HL-60/S4 (cell line): ENCODE measurements around the gene NCOR1.

ENCODE experiments used
- in situ Hi-C: fragments of 300-500 bp; cut with MboI; formaldehyde crosslinking; loops from 2 replicates; pipeline ENCODE4 v1.14.3; 2022; ENCODE audit warnings: low sequenced_read_pairs

Gene NCOR1

DNA sequence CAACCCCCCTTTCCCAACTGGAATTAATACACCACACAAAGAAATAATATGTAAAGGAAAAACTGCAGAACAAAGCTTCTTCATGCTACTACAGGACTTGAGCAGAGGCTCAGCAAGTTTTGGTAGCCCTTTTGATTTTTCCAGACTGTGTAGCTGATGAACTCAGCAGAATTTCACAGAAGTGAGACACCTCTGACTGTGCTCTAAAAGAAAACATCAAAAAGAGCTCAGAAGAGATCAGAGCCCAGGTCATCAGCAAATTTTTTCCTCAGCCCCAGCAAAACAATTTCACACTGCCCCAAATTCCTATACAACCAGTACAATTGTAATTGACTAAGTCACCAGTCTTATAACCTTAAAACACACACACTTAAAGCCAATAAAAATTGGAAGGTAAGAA, 177.7 kb downstream of the NCOR1 start:
- in situ Hi-C loops = no loop called here

DNA sequence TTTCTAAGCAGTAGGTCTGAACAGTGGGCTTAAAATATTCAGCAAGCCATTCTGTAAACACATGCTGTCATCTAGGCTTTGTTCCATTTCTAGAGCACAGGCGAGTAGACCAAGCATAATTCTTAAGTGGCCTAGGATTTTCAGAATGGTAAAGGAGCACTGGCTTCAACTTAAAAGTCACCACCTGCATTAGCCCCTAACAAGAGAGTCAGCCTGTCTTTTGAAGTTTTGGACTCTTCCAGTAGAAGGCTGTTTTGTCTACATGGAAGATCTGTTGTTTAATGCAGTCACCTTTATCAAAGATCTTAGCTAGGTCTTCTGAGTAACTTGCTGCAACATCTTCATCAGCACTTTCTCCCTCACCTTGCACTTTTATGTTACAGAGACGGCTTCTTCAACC, 179.1 kb downstream of the NCOR1 start:
- in situ Hi-C loops = no loop called here

DNA sequence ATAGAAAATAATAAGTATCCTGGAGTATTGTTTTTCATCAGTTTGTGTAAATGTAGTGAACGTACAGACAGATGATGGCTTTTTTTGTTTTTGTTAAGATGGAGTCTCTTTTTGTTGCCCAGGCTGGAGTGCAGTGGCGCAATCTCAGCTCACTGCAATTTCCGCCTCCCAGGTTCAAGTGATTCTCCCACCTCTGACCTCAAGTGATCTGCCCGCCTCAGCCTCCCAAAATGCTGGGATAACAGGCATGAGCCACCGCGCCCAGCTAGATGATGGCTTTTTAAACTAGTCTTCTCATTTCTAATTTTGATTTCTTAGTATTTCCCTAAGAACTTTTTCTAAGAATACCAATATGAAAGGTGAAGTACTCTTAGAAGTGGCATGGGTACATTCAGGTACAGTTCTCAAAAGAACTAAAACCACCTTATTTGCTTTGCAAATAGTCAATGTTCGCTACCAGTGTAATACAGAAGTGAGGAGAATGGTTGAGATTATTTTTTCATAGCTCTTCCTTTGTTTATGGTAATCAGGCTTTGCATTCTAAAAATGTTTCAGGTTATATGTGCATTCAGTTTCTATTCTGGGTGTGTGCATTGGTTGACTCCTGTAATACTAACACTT, 181.5 kb downstream of the NCOR1 start:
- in situ Hi-C loops = no loop called here

DNA sequence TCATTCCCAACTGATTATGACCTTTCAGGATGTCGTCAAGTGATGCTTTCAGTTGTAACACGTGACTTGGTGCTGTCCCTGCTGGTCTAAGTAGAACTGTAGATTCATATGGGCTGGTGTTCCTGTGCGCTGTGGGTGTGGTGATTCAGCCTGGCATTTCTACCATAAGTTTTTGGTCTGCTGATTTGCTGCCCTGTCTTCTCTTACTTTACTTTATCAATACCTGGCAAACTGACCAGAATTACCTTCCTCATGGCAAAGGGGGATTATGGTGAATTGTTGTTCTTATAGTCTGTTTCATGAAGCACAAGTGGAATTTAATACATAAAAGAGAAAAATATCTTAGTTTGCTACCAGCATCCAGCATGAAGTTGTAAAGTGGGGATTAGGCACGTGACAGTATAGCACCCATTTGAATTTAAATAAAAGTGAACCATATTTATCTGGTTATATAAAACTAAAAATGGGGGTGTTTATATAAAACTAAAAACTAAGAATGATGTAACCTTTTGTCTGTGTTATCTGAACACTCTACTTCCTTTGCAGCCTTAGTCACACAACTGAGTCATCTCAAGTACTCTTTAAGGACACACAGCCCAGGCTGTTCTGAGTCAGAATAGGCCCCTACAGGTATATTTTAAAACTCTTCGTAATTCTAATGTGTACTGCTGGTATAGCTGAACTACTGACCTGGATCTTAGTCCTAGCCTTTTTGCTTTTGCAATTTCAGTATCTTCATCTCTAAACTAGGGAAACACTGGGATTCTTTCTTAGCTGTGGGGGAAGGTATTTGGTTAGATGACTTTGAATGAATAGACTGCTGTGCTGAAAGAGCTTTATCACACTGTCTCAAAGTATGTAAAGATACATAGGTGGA, 187.4 kb downstream of the NCOR1 start:
- in situ Hi-C loops = no loop called here

DNA sequence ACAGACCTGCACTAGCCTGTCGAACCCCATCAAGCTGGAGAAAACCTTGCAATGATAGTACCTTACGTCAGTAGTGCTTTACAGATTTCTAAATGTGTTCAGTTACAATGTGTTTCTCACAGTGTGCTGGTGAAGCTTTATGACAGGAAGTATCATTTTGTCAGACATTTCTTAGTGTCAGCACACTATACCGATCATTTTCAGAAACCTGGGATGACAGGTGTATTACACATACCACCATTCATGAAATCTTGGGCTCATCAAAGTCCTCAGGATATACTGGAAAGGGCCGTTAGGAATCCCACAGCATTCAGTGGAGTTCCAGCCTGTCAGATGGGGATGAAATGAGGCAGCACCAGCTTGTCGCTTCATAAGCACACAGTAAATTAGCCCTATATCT, 188.4 kb downstream of the NCOR1 start:
- in situ Hi-C loops = no loop called here

DNA sequence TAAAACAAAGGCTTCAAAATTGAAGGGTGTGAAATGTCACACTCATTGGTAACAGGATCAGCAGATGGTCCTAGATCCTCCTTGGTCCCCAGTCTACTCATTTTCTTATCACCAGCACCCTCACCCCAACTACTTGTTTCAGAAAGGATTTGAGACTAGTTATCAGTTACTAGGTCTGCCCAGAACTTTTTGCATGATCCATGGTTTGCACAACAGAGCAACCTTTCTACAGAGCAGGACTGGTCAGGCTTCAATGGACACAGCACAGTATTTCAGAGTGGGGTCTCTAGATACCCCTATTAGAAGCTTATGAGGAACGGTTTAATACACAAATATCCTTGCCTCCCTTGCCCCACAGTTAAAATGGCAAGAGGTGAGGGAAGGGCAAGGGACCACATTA, 190.1 kb downstream of the NCOR1 start:
- in situ Hi-C loops = no loop called here

DNA sequence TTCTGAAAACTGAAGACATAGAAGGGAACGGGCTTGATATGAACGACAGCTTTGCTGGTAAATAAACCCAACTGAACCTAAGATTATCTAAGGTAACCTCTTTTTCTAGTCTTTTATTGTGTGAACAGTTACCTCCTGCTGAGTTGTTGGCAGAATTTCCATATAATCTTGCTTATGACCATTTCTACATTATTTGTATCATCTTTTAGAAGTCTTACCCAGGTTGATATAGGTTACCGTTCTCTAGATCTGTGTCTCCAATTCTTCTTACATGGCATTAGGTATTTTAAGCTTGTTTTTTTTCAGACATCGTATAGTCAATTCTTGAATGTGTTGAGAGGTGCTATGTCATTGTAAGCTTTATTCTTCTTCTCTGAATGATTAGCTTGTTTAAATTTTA, 191.5 kb downstream of the NCOR1 start:
- in situ Hi-C loops = no loop called here

DNA sequence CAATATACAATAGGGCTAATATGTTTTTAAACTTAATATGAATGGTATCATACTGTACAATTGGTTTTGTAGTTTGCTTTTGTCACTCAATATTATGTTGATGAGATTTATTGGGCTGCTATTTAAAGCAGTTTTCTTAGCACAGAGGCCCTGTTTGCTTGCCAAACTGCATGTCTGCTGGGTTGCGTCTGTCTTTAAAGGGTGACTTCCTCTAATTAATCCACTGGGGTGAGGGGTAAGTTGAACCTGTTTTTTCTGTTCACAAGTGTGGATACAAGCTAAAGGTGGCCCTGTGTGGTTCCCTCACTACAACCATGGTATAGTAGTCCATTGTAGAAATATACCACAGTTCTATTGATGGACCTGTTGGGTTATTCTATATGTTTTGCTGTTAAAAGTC, 196.0 kb downstream of the NCOR1 start:
- in situ Hi-C loops = no loop called here

DNA sequence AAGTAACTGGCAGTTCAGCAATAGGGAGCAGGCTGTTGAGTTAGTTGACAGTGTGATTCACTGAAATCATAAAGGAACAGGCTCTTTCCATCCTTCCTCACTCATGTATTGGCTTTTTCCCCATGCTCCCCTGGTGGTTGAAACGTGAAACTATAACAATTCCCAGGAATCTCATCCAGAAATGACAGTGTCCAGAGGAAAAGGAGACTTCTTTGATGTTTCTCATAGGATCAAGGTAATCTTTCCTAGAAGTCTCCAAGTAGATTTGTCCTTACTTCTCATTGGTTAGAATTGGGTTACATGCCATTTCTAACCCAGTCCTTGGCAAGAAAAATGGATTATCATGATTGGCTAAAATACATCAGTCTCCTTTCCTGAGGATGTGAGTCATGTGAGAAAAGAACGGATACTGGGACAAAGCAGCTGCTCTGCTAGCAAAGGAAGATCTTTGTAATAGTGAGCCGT, 201.4 kb downstream of the NCOR1 start:
- in situ Hi-C loops = no loop called here

DNA sequence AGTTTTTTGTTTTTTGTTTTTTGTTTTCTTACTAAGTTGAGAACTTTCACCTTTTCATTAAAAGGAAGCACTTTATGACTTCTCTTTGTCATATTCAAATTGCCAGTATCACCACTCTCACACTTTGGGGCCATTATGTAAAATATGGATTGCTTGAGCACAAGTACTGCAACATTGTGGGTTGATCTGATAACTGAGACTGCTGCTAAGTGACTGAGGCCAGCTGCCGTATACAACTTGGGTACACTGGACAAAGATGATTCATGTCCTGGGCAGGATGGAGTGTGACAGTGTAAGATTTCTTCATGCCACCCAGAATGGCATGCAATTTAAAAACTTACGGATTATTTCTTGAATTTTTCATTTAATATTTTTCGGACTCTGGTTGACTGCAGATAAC, 207.9 kb downstream of the NCOR1 start:
- in situ Hi-C loops = no loop called here

DNA sequence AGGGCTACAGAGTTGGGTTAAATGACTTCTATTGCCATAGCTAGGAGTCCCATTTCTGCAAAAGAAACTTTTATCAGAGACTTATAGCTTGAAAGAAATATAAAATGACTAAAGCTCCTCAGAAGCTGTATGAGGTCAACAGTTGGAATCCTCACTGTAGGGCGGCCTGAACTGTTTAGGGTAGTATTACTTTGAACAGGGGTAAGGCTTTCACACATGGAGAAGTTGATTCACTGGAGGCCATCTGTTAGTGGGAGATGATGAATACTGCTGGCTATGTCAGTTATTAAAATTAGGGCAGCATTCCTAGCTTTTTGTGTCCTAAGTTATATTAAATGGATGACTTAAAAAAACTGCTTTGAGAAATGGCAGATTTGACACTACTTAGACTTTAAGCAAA, 209.7 kb downstream of the NCOR1 start:
- in situ Hi-C loops = no loop called here

DNA sequence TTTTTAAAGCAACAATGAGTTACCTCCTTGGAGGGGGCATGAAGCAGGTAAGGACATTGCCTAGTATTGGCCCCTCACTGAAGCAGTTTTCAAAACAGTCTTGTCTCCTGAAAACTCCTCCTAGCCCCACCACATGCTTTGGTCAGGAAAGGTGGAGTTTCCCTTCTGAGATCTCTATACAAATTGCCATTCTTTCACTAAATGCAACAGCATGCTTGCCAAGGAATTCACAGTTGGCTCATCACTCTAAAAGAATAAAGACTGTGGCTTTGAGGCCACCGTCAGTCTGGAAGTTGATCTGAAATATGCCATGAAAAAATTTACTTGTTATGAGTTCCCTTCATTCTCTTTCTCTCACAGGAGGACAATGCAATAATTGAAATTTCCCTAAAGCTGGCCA, 211.5 kb downstream of the NCOR1 start:
- in situ Hi-C loops = no loop called here

DNA sequence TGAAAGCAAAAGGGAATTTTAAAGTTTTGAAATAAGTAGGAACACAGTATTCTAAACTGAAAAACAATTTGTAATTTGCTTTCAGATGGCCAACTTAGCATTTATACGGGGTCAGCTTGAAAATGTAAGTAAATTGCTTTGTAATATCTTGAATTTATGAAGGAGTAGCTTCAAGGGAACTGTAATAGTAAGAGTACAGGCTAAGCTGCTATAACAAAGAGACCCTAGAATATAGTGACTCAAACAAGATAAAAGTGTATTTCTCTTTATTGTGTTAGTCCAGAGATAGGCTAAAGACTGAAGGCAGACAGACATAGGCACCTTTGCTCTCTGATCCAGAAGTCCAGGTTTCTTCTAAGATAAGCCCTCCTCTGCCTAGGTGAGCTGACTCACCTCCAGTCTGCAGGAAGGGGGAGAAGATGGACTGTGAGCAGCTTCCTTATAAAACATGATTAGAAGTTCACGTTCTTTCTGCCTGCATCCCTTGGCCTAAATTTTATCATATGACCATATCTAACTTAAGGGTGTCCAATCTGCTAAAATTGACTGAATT, 212.6 kb downstream of the NCOR1 start:
- in situ Hi-C loops = no loop called here

DNA sequence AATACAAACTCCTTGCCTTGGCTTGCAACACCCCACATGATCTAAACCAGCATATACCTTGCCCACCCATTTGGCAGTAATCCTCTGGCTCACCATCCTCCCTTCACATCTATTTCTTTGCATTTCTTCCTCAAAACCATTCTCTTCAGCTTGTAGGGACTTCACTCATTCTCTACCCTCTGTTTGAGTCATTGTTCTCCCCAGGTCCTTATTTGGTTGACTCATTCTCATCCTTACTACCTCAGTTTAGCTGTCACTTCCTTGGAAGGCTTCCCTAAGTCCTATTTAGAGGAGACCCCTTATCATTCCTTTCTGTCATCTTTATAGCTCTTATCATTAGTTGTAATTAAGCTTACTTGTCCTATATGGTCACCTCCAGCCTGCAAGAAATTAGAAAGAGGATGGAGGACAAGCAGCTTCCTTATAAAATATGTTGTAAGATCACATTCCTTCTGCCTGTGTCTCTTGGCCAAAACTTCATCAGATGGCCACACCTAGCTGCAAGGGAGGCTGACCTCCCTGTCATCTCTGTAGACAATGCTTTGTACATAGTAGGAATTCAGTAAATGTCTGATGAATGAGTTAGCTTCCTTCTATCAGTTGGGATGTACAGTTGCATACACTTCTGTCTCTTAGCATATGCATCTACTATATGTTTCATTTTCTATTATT, 214.0 kb downstream of the NCOR1 start:
- in situ Hi-C loops = no loop called here

DNA sequence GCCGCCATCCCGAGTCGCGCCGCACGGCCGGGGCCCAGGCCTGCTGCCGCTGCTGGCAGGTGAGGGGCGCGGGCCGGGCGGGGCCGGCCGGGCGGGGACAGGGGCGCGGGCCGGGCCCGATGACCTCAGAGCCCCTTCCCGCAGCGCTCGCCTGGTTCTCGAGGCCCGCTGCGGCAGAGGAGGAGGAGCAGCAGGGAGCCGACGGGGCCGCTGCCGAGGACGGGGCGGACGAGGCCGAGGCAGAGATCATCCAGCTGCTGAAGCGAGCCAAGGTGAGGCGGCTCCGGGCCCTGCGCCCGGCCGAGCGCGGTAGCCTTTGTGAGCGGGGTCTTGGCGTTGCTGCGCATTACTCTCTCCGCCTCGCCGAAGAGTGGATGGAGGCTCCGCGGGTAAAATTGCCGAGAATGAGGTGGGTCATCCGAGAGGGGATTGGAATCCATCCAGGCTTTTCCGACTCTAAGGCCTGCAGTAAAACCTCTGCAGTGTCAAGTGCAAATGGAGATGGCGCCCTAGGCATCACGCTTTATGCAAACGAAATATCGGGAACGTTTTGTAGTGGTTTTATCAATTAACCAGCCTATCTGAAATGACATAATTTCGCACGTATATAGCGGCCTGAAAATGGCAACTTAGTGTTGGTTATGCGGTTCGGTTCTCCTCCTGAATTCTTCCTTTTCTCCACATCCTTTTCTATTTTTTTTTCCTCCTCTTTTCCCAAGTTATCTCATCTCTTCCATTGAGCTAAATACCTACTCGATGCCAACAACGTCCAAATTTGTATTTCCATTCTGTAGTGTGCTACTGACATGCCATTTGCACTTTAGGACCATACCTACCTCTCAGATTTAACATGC, 215.1 kb downstream of the NCOR1 start:
- in situ Hi-C loops = loop anchor here (25.0 kb wide), 1 partner anchor 163 kb away; no protein-coding TSS in a partner anchor

DNA sequence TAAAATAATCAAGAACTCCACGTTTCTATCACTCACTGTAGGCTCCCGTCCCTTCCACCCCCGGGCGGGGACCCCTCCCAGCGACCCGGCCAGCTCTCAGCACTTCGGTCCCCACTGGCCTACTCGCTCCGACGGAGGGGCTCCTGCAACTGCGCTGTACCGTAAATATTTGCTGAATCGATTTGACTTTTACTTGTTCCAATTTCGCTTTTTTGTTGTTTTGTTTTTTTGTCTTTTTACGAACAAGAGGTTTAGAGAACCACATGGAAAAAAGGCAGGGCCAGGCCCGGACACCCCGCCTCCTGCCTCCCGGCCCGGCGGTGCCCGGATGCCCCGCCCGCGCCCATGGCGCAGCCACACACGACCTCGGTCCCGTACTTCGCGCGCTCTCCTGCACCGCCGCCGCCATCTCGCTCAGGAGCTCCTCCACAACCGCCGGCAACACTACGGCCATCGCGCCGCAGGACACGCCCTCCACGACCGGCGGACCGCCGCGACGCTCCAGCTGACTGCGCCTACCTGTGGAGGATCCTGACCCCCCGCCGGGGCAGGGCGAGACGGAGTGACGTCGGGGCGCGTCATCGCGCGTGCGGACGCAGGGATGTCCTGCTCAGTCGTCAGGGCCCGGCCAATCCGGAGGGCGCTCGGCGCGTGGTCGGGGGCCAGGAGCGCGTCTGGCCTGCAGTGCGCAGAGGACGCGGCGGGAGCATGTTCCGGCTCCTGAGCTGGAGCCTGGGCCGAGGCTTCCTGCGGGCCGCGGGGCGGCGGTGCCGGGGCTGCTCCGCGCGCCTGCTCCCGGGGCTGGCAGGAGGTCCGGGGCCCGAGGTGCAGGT, 216.0 kb downstream of the NCOR1 start, which contains the start of the genes TTC19 and ZSWIM7:
TSS of gene TTC19 (plus strand) at position 684 of the 833 bp plus-strand sequence. CDS start at position 709, 25 bp downstream.
TSS of gene ZSWIM7 (minus strand) at position 564 of the 833 bp plus-strand sequence. CDS start at position 454, 110 bp downstream.
- in situ Hi-C loops = loop anchor here (25.0 kb wide), 1 partner anchor 162 kb away; no protein-coding TSS in a partner anchor

DNA sequence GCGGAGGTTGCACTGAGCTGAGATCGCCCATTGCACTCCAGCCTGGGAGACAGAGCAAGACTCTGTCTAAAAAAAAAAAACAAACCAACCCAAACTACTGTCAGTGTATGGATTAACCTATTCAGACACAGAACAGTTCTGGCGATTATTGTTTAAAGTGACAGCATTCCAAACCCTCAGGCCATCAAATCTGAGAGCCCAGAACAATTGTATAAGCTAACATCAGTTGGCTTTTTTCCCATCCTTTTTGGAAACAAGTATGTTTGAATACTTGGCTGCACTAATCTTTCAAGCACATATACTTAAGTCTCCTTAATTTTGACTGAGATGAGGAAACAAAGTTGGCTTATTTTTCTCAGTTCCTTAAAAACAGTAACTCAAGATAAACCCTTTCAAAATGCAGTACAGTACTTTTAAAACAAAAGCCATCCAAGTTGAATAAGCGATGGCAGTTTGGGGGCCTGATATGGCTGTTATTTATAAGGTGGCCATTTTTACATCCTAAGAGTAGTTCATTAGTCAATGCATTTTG, 217.2 kb downstream of the NCOR1 start:
- in situ Hi-C loops = loop anchor here (25.0 kb wide), 1 partner anchor 161 kb away; no protein-coding TSS in a partner anchor

DNA sequence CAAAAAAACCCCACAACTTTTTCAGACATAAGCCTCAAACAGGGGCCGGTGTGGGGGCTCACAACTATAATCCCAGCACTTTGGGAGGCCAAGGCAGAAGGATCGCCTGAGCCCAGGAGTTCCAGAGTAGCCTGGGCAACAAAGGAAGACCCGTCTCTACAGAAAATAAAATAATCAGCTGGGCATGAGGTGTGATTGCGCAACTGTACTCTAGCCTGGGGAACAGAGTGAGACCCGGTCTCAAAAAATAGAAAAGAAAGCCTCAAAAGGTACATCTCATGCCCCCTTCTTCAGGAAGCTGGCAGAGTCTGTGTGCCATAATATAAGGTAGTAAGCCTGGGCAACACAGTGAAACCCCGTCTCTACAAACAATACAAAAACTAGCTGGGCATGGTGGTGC, 219.0 kb downstream of the NCOR1 start:
- in situ Hi-C loops = loop anchor here (25.0 kb wide), 1 partner anchor 159 kb away; no protein-coding TSS in a partner anchor
